OCI-LY1 (cell line): ENCODE results near the gene CCND1.

Experiments
- EZH2 ChIP-seq: fragments of 200-600 bp; sonication (generic), shearing (Covaris generic); IDR thresholded peaks from 2 replicates; pipeline ENCODE4 v1.8.0; 2017; ENCODE audit warnings: borderline replicate concordance, mixed run types, mild to moderate bottlenecking, antibody characterized with exemption, low read length, moderate library complexity, mixed read lengths
- TF ChIP-seq, protein P1 (sequence below): fragments of 200-600 bp; sonication (generic), shearing (Covaris generic); IDR thresholded peaks from 2 replicates; pipeline ENCODE4 v1.5.1; 2017; ENCODE audit warnings: mild to moderate bottlenecking, antibody characterized with exemption, low read length, moderate library complexity, mixed read lengths

DNA sequence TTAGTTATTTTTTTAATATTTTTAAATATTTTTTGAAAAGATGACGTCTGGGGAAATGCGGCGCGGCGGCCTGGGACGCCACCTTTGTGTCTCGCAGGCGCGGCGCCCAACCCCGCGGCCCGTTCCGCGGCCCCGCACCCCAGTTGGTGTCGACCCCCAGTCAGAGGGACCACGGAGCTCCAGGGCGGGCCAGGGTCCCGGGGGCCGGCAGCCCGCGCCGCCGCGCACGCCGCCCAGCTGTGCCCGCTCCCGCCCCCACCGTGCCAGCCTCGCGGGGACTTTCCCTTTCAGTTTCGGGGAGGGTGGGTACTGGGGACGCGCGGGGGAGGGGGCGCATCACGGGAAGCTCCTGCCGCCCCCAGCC lies 1.6 kb downstream of the CCND1 start:
- no peak for TF ChIP-seq EZH2
- TF ChIP-seq, protein P1, sequence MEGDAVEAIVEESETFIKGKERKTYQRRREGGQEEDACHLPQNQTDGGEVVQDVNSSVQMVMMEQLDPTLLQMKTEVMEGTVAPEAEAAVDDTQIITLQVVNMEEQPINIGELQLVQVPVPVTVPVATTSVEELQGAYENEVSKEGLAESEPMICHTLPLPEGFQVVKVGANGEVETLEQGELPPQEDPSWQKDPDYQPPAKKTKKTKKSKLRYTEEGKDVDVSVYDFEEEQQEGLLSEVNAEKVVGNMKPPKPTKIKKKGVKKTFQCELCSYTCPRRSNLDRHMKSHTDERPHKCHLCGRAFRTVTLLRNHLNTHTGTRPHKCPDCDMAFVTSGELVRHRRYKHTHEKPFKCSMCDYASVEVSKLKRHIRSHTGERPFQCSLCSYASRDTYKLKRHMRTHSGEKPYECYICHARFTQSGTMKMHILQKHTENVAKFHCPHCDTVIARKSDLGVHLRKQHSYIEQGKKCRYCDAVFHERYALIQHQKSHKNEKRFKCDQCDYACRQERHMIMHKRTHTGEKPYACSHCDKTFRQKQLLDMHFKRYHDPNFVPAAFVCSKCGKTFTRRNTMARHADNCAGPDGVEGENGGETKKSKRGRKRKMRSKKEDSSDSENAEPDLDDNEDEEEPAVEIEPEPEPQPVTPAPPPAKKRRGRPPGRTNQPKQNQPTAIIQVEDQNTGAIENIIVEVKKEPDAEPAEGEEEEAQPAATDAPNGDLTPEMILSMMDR = no peak
